IPS-18c (cell line): ENCODE data around the gene HSP90AB1.
A peak's percentile ranks its signal among the peaks of the same experiment; 100 is the strongest.
"Not testable (repeated sequence)": the region's sequence is repeated elsewhere in the genome, so short reads cannot be mapped to it uniquely, and the experiment has no call there.

Source experiments
- H3K4me3 ChIP-seq: 2 replicates; pipeline ENCODE4 v1.7.0; 2013; ENCODE audit warnings: low read depth, mild to moderate bottlenecking, low read length, moderate library complexity; ENCODE audit not compliant: insufficient read depth
- H3K9me3 ChIP-seq: one replicate; pipeline ENCODE4 v1.6.1; 2013; ENCODE audit warnings: mild to moderate bottlenecking, low read length, moderate library complexity; ENCODE audit not compliant: control insufficient read depth, insufficient read depth

HSP90AB1 gene

DNA sequence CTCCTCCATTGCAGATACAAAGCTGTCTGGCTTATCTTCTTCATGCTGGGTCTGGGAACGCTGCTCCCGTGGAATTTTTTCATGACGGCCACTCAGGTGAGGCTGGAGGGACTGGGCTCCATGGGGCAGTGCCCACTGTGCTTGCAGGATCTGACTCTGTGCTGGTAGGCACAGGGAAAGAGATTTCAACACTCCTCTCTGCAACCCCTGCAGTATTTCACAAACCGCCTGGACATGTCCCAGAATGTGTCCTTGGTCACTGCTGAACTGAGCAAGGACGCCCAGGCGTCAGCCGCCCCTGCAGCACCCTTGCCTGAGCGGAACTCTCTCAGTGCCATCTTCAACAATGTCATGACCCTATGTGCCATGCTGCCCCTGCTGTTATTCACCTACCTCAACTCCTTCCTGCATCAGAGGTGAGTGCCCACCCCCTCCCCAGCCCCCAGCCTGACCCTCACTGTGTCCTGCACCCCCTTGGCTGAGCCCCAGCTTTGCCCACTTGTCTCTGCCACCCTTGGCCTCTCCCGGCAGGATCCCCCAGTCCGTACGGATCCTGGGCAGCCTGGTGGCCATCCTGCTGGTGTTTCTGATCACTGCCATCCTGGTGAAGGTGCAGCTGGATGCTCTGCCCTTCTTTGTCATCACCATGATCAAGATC is 17.4 kb upstream of the HSP90AB1 start:
- H3K4me3 ChIP-seq: no peak overlapping the region
- no peaks in the 10 kb centered on the region for H3K9me3 ChIP-seq

DNA sequence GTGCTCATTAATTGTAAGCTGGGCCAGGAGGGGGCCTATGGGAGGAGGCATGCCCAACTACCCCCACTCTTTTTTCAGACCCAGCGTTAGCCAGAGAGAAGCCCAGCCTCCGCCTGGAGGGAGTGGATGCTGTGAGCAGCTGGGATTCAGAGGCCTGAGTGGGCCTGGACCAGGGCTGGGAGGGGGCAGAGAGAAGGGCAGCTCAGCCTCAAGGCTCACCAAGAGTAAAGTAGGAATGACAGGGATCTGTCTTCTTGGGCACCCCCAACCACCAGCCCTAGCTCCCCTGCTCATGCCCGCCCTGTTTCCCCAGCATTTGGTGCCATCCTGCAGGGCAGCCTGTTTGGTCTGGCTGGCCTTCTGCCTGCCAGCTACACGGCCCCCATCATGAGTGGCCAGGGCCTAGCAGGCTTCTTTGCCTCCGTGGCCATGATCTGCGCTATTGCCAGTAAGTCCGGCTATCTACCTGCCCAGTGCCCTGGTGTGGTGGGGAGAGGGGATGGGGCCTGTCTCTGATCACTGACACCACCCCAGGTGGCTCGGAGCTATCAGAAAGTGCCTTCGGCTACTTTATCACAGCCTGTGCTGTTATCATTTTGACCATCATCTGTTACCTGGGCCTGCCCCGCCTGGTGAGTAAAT is 16.7 kb upstream of the HSP90AB1 start:
- H3K4me3 ChIP-seq: no peak overlapping the region
- H3K9me3 ChIP-seq: no peaks in the 10 kb centered on the region

DNA sequence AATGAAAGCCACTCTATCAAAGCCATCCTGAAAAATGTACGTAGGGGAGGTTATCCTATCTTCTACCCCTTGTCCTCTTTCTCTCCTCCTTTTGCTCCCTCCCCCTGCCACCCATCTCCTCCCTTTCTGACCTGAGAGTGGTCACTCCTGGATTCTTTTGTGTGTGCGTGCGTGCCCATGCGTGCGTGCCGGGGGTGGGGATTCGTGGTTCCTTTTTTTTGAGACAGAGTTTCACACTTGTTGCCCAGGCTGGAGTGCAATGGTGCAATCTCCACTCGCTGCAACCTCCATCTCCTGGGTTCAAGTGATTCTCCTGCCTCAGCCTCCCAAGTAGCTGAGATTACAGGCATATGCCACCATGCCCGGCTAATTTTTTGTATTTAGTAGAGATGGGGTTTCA is 15.5 kb upstream of the HSP90AB1 start:
- not testable (repeated sequence) for H3K9me3 ChIP-seq, H3K4me3 ChIP-seq

DNA sequence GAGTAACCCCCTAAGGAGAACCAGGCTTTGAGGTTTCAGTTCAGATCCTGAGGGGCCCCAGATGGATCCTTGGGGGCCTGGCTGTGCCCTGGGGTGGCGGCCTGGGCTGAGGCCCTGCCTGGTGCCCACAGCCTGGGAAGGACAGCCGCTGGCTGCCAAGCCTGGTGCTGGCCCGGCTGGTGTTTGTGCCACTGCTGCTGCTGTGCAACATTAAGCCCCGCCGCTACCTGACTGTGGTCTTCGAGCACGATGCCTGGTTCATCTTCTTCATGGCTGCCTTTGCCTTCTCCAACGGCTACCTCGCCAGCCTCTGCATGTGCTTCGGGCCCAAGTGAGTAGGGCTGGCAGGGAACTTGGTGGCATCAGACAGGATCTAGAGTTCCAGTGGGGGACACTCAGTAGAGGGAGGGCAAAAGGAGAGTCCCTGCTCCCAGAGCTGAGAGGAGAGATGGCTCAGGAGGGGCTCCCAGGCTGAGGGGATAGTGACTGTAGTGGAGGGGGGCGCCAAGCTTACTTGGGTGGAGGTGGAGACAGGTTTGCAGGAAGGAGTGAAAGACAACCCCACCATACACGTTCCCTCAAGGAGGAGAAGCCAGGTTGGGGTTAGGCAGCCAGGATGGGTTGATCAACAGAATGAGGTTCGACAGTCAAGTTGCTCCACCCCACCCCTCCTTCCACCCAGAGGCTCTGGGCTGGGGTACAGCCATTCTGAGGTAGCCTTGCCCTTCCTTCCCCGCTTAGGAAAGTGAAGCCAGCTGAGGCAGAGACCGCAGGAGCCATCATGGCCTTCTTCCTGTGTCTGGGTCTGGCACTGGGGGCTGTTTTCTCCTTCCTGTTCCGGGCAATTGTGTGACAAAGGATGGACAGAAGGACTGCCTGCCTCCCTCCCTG is 14.0 kb upstream of the HSP90AB1 start:
- Histone ChIP-seq H3K9me3 (no peaks in the 10 kb centered on the region), H3K4me3 (no peak overlapping the region)

DNA sequence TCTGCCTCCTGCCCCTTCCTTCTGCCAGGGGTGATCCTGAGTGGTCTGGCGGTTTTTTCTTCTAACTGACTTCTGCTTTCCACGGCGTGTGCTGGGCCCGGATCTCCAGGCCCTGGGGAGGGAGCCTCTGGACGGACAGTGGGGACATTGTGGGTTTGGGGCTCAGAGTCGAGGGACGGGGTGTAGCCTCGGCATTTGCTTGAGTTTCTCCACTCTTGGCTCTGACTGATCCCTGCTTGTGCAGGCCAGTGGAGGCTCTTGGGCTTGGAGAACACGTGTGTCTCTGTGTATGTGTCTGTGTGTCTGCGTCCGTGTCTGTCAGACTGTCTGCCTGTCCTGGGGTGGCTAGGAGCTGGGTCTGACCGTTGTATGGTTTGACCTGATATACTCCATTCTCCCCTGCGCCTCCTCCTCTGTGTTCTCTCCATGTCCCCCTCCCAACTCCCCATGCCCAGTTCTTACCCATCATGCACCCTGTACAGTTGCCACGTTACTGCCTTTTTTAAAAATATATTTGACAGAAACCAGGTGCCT is 13.3 kb upstream of the HSP90AB1 start:
- no peaks in the 10 kb centered on the region for H3K9me3 ChIP-seq
- no peak overlapping the region for H3K4me3 ChIP-seq

DNA sequence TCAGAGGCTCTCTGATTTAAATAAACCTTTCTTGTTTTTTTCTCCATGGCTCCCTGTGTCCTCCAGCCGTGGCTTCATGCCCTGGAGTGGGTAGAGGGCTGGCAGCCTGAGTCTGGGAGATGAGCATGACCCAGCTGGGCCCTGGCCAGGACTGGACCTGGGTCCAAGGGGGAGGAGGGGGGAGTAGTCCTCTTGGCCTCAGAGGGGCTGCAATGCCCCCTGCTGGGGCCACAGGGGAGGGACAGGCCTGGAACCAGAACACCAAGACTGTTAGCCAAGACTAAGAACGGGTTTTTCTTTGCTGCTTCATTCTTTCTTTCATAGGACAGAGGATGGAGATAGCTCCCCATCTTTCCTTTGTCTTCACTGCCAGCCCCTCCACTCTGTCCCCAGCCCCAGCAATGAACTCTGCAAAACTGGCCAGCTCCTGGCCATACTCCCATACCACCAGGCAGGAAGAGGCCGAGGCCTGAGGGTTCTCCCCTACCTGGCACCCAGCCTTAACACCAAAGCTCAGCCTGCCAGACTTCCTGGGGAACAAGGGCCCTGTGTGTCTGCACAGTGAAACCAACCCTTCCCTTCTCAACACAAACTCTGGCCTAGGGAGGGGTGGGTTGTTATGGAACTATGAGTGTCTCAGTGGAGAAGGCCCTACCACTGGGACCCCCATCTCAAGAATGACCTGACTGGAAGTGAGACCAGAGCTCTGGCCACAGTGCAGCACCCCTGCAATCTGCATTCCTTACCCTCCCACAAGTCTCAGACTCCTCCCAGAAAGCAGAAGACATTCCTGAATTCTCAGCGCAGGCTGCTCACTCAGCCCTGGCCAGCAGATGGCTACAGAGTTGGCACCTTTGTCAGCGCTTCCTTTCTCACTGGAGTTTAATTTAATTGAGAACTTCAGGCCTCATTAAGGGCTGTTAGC is 12.5 kb upstream of the HSP90AB1 start:
- H3K4me3 ChIP-seq: no peak overlapping the region
- no peaks in the 10 kb centered on the region for H3K9me3 ChIP-seq

DNA sequence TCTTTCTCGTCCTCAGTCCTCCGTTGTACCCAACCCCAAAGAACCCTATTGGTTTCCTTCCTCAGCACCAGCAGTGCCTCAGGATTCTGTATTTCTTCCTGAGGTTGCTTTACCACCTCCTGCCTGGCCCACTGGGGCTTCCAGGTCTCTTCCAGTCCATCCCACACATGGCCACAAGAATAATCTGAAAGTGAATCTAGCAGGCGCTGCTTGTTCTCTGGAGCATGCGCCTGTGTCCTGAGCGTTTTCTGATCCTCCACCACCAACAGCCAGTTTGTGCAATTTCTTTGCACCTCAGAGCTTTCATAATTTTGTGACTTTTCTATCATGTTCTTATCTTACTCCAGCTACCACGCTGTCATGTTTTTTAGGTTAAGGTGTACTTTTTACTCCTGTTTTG is 11.6 kb upstream of the HSP90AB1 start:
- no peaks in the 10 kb centered on the region for H3K9me3 ChIP-seq
- no peak overlapping the region for H3K4me3 ChIP-seq

DNA sequence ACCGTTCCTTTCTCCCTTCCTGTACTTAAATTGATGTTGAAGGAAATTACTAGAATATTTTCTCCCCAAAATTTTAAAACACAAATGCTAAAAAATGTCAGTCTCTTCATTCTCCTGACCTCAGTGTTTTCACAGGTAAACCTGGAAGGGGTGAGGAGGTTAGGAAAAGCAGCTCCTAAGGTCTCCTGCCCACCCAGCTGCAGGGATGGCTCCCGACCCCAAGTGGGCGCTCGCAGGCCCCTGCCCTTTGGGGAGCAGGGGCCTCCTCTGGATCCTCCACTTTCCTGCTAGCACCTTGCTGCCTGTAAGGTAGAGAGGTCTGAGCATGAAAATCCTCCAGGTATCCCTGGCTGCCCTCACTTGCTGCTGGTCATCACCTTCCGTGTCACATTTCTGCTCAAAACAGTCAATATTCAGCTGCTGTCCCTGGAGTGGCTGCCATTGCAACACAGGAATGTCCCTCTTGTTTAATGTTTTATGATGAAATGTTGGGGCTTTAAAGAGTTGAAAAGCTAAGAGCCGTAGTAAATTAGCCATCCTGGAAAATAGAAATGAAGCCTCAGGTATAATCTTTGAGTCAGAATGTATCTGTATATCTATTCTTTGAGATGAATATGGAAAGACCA is 10.9 kb upstream of the HSP90AB1 start:
- Histone ChIP-seq H3K4me3 (no peak overlapping the region), H3K9me3 (no peaks in the 10 kb centered on the region)

DNA sequence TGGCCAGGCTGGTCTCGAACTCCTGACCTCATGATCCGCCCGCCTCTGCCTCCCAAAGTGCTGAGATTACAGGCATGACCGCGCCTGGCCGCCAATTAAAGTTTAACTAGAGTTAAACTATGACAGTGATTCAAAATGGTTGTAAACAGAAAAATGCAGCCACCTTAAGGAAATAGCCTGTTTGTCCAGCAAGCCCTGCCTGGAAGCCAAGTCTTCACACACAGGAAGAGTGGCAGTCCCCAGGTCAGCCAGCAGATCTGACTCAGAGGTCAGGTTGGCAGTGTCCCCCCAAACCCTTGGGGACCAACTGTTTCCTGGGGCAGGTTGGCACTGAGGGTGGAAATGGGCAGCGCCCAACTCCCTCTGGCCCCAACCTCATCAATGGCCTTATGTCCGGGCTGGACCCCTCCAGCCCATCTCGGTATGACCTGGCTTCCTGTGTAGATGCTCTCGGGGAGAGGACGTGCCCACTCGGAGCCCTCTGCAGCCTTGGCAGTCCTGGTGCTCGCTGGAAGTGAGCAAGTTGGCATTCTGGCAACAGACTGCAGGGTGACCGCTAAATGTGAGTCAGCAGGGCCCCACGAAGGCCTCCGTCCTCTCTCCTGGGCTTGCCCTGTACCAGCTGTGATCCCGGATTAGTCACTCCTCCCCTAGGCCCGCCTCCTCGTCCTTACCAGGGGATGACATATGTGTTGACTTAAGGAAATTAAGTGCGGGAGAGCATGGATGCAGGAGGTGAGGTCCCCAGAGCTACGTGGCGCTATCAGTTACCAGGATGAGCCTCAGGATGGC is 9.7 kb upstream of the HSP90AB1 start:
- H3K4me3 ChIP-seq: peak overlapping the region; percentile 77
- no peaks in the 10 kb centered on the region for H3K9me3 ChIP-seq

DNA sequence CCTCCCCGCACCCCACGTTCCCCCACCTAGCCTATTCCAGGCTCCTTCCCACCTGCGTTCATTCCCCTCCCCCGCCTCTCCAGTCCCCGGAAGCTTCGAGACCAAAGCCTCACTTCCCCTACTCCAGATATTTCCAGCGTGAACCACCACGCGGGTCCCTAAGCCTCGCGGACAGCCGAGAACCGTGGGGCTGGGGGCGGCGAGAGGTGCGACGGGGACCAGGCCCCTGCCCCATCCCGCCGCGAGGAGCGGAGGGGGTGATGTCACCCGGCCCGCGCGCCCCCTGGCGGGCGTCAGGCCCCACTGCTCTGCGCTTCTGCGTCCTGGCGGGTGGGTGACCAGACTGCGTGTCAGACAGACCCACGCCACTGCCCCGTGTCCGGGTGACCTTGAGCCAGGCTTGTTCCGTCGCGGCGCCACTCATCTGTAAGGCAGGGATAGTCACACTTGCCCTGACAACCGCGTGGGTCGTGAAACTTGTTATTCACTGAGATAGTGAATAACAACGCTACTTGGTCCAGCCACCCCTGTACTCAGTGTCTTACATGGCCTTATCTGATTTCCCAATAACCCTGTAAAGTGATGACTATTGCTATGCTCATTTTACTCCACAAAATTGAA is 9.0 kb upstream of the HSP90AB1 start:
- Histone ChIP-seq H3K9me3 (no peaks in the 10 kb centered on the region), H3K4me3 (peak overlapping the region; percentile 77)

DNA sequence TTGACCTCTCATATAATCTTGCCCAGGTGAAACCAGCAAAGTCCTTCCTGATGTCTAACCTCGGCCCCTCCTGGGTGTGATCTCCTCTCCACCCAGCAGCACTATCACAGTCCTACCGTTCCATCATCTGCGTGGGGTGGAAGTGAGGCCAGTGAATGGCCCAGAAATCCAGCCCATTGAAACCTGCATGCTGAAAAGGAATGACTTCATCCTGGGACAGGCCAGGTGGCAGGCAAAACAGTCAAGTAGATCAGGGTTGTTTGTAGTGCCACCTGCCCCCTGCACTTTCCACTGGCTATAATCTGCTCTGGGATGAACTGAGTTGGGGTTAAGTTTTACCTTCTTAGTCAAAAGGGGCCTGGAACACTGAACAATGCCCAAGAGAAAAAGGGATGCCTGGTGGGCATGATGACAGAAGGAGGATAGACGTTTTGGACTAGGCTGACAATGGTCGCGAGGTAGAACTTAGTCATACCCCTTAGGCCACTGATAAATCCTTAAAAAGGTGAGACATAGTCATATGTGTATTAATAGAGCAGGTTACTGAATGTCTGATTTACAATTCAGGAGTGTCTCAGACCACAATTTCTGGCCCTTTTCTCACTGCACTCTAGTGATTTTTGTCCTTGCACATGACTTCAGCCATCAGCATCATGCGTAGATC is 8.1 kb upstream of the HSP90AB1 start:
- Histone ChIP-seq H3K4me3 (no peak overlapping the region), H3K9me3 (peaks cover 2% of the 10 kb centered on the region)

DNA sequence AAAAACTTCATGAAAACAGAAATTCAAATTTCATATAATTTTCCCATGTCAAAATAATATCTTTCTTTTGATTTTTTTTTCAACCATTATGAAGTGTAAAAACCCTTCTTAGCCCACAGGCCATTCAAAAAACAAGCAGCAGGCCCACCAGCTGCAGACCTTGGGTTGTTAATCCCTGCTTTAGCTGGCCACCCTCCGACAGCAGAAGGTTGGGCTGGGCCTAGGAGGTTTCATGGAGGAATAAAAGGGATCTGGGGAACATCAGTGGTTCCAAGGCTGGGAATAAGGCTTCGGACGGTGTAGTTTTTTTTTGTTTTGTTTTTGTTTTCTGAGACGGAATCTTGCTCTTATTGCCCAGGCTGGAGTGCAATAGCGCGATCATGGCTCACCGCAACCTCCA is 3.6 kb upstream of the HSP90AB1 start:
- H3K9me3 ChIP-seq: peaks cover 2% of the 10 kb centered on the region
- no peak overlapping the region for H3K4me3 ChIP-seq

DNA sequence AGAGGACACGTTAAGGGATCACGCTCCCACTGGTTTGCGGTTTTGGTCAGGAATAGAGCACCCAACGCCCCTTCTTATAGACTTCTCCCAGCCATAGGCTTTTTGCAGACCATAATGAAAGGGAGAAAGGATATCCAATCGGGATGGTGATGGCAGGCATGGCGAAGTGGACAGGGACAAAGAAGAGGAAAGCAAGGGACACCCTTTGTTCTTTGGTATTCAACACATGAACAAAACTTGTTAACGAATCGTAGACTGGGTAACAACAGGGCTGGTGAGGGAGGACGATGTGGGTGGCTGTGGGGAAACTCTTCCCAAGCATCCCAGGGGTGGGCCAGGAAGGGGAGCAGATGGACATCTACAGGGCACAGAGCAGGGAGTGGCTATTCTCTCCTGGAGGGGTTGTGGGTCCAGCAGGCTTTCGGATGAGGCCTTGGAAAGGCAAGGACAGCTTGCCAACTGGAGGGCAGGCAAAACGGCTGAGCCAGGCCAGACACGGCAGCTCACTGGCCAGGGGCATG is 1.4 kb upstream of the HSP90AB1 start:
- peak overlapping the region; percentile 99 for H3K4me3 ChIP-seq
- peaks cover 2% of the 10 kb centered on the region for H3K9me3 ChIP-seq

DNA sequence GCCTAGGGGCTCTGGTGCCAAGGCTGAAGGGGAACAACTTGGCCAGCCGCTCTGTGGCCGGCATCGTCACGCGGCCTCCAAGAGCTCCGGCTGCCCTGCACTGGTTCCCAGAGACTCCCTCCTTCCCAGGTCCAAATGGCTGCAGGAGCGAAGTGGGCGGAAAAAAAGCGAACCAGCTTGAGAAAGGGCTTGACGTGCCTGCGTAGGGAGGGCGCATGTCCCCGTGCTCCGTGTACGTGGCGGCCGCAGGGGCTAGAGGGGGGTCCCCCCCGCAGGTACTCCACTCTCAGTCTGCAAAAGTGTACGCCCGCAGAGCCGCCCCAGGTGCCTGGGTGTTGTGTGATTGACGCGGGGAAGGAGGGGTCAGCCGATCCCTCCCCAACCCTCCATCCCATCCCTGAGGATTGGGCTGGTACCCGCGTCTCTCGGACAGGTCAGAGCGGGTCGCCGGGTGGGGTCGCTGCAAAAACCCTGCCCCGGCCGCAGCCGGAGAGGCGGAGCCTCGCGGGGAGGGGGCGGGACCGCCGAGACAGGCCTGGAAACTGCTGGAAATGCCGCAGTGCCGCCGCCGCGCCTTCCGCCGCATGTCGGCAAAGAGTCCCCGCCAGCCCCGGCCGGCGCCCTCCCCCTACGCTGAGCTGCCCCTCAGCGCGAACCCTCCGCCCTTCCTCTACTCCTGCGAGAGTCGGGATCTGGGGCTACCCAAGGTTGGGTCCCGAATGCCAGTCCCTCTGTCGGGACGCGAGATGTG is 814 bp upstream of the HSP90AB1 start:
- peaks cover 2% of the 10 kb centered on the region for H3K9me3 ChIP-seq
- peak overlapping the region; percentile 99 for H3K4me3 ChIP-seq
